NCI-H128 (cell line): ENCODE data around the gene SNAP47.

ENCODE experiments used
- DNase-seq: peaks from one replicate; lab custom pipeline; 2025; ENCODE audit not compliant: unreplicated experiment; lab: John Stamatoyannopoulos, UW

Gene SNAP47

DNA sequence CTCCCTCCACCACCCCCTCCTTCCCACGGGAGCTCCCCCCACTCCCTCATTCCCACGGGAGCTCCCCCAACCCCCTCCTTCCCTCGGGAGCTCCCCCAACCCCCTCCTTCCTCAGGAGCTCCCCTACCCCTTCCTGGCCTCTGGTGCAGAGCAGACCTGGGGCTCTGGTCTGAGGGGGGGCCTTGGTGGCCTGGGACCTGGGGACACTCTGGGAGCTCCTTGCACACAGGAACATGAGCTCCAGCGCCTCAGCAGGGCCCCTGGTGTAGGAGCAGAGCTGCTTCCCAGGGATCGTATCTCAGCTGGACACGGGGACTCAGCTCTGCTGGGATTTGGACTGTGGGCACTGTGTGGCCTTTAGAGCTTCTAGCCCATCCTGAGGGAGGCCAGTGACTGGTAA is 60.5 kb downstream of the SNAP47 start:
- DNase-seq, result no peak

DNA sequence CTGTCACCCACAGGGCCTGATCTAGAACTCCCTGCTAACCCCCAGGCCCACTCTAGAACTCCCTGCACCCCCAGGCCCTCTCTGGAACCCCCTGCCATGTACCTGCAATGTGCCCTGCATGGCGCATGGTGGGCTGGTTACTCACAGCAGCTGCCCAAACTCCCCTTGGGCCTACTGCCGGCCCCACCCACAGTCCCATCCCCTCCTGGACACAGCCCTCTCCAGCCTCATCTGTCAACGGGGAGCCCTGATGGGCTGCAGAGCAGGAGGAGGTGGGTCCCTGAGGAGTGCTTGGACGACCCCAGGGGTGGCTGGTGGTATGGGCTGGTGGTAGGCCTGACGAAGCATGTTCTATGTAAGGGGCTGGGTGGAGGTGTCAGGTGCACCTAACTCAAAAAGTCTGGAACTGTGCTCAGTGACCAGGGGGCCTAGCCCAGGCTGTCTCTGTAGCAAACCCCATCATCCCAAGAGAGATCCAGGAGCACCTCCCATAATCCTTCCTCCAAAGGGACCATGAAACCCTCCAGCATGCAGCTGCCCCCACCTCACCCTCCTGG is 61.2 kb downstream of the SNAP47 start:
- no peak for DNase-seq

GRCh38 chr1:227797144-227797543 is 61.9 kb downstream of the SNAP47 start:
- DNase-seq, result no peak

- no peak for DNase-seq
These were observed 62.4 kb downstream of the SNAP47 start for GRCh38 chr1:227797625-227798024.

GRCh38 chr1:227798078-227798802 is 63.0 kb downstream of the SNAP47 start:
- DNase-seq, result no peak

GRCh38 chr1:227799756-227800155 is 64.5 kb downstream of the SNAP47 start:
- DNase-seq, result no peak

DNA sequence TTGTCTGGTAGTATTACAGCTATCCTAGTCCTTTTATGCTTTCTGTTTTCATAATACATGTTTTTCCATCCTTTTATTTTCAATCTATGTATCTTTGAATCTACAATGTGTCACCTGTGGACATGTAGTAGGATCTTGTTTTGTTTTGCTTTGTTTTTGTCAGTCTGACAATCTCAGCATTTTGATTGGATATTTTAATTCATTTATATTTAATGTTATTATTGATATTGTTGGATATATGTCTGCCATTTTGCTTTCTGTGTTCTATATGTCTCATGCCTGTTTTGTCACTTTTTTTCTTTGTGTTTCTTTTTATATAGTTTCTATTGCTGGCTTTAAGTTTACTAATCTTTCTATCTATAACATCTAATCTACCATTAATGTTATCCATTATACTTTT is 68.7 kb downstream of the SNAP47 start:
- DNase-seq, result no peak

- DNase-seq, result no peak
These were observed 70.5 kb downstream of the SNAP47 start for GRCh38 chr1:227805606-227806197.

DNA sequence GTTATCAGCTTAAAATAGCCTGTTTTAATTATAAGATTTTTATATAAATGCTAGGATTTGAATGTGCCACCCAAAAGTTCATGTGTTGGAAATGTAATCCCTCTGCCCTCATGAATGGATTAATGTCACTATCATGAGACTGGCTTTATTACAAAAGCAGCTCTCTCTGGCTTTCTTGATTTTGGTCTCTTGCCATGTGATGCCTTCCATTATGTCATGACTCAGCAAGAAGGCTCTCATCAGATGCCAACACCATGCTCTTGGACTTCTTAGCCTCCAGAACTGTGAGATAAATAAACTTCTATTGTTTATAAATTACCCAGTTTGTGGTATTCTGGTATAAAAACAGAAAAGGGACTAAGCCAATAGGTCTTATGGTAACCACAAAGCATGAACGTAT is 73.3 kb downstream of the SNAP47 start:
- no peak for DNase-seq

DNA sequence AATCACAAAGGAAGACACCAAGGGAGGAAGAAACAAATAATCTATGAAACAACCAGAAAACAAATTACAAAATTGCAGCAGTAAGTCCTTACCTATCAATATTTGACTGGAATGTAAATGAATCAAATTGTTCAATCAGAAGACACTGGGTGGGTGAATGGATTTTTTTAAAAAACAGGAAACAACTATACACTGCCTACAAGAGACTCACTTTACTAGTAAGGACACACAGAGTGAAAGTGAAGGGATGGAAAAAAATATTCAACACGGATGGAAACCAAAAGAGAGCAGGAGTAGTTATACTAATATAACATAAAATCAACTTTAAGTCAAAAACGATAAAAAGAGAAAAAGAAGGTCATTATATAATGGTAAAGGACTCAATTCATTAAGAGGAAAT is 73.8 kb downstream of the SNAP47 start:
- DNase-seq, result no peak

DNA sequence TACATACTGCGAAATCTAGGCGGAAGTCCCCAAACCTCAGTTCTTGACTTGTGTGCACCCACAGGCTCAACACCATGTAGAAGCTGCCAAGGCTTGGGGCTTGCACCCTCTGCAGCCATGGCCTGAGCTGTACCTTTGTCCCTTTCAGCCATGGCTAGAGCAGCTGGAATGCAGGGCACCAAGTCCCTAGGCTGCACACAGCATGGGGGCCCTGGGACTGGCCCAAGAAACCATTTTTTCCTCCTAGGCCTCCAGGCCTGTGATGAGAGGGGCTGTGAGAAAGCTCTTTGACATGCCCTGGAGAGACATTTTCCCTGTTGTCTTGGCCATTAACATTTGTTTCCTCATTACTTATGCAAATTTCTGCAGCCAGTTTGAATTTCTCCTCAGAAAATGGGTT is 78.7 kb downstream of the SNAP47 start:
- DNase-seq, result no peak

GRCh38 chr1:227815468-227816409 is 80.5 kb downstream of the SNAP47 start, which contains the start of gene PRSS38:
Gene PRSS38 (plus strand): TSS chr1:227815675. CDS start chr1:227815717, 42 bp downstream.
- no peak for DNase-seq

- DNase-seq, result no peak
These were observed 81.7 kb downstream of the SNAP47 start for GRCh38 chr1:227816750-227817446.

- no peak for DNase-seq
These were observed 88.3 kb downstream of the SNAP47 start for GRCh38 chr1:227823537-227823936.

DNA sequence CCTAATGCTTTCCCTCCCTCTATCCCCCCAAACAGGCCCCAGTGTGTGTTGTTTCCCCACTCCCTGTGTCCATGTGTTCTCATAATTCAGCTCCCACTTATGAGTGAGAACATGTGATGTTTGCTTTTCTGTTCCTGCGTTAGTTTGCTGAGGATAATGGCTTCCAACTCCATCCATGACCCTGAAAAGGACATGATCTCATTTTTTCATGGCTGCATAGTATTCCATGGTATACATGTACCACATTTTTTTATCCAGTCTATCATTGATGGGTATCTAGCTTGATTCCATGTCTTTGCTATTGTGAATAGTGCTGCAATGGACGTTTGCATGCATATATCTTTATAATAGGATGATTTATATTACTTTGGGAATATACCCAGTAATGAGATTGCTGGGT is 89.0 kb downstream of the SNAP47 start:
- no peak for DNase-seq

GRCh38 chr1:227828786-227829185 is 93.6 kb downstream of the SNAP47 start:
- DNase-seq, result no peak
